Sciatic nerve (tissue), 2 donors: ENCODE measurements around the gene ZBTB47. TPM values are rescaled to one million over a fixed set of nuclear protein-coding genes. Genes with fewer than 3 reads are reported as not detected.

ENCODE experiments used
- ATAC-seq: fragments of 200-7000 bp; cut with Tn5 transposase; one replicate; pipeline ENCODE4 v1.9.1; 2020; ENCODE audit warnings: mild to moderate bottlenecking, moderate library complexity
- DNase-seq: peaks from one replicate; pipeline ENCODE4 v3.0.0-alpha.2; 2020; ENCODE audit warnings: low spot score
- intact Hi-C: fragments of 100-400 bp; cut with DNase I; formaldehyde crosslinking; loops from one replicate; pipeline ENCODE4 v1.14.2; 2022
- total RNA-seq: library from RNA; stranded (reverse); fragmentation: NEBNext Ultra II Directional; extraction: Animal tissue kit (Norgen Biotek cat#: 25700); gene quantifications from one replicate; pipeline ENCODE4 v1.2.1, GENCODE V29; 2021
- donor health status: DM: no; HTN: no; CAD: no.
- donor health status: DM: no; HTN: no; CAD: no.

Gene ZBTB47
- total RNA-seq, 1 donor from 2014 or later, result 48.9 TPM

DNA sequence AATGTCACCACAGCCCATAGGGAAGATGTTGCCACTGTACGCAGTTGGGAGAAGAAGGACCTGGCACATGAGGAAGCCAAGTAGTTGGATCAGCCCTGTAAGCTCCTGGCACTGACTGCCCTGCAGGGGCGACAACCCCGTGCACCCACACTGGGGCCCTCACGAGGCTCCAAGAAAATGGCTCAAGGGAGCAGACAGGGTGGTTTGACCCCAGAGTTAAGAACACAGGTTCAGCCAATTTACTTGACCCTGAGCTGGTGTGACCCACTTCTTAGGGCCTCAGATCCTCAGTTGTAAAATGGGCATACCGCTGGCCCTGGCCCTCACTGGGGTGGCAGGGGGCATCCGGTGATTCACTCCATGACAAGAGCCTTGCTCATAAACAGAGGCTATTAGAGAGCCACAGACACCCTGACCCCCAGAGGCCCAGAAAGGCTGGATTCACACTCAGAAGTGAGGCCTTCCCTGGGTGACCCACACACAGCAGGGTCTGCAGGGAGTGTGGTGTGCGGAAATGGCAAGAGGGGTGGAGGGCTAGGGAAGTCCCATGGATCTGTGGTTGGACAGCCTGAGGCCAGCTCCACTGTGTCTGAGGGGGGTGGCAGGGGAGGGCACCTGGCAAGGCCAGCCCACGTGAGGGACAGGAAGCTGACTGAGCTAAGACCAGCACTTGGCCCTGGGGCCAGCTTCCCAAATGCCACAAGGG, 50.8 kb downstream of the ZBTB47 start:
- intact Hi-C loops, result no loop called here
- no peak for DNase-seq

DNA sequence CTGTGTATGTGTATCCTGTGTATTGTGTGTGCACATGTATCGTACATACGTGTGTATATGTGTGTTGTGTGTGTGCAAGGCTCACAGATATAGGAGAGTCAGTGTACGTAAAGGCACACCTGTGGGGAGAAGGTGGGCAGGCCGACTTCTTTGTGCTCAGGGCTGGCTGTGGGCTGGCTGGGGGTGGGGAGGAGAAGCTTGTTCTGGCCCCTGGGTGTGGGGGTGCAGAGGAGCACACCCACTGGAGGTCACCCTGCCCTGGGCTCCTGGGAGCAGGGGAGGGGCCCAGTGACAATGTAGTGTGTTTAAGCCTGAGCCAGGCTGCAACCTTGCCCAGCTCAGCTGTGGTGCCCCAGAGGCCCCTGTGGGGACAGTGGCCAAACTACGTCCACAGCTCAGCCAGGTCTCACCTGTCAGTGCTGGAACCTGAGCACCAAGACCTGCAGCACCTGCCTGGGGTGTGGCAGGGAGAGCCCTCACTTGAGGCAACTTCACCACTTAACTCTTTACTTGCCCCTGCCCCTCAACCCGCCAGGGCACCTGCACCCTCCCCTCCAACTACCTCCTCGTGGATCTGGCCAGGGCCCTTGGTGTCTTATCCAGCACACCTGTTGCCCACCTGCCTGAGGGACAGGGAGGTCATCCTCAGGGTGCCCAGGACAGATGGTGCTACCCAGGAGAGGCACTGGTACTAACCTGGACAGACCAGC, 51.7 kb downstream of the ZBTB47 start:
- DNase-seq, result no peak
- intact Hi-C loops, result no loop called here
- no peak for ATAC-seq

More for the DNA sequence above, 50.8 kb downstream of the ZBTB47 start:
- no peak for ATAC-seq

DNA sequence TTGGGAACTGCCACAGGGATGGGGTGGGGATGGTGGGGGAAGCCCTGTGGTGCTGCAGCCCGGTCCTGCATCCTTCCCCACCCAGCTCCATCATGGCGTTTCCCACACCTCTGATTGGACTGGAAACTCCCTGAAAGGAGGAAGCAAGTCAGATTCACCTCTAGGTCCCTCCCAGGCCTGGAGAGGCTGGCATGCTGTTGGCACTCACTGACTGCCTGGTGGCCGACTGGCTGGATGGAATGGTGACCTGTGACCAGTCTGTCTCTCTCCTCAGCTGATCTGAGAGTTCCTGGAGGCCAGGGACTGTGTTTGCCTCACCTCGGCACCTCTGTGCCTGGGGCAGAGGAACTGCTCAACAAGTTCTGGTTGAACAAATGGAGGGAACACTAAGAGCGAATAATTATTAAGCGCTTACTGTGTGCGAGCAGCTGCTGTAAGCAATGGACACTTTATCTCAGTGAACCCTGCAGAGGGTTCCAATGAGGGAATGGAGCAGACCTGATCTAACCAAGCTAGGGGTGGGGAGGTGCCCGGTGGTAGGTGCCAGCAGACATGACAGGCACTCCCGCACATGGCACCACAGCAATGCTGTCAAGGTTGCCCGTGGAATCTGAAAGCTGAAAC, 52.6 kb downstream of the ZBTB47 start:
- ATAC-seq (no peak), DNase-seq (no peak)
- intact Hi-C loops, result no loop called here

DNA sequence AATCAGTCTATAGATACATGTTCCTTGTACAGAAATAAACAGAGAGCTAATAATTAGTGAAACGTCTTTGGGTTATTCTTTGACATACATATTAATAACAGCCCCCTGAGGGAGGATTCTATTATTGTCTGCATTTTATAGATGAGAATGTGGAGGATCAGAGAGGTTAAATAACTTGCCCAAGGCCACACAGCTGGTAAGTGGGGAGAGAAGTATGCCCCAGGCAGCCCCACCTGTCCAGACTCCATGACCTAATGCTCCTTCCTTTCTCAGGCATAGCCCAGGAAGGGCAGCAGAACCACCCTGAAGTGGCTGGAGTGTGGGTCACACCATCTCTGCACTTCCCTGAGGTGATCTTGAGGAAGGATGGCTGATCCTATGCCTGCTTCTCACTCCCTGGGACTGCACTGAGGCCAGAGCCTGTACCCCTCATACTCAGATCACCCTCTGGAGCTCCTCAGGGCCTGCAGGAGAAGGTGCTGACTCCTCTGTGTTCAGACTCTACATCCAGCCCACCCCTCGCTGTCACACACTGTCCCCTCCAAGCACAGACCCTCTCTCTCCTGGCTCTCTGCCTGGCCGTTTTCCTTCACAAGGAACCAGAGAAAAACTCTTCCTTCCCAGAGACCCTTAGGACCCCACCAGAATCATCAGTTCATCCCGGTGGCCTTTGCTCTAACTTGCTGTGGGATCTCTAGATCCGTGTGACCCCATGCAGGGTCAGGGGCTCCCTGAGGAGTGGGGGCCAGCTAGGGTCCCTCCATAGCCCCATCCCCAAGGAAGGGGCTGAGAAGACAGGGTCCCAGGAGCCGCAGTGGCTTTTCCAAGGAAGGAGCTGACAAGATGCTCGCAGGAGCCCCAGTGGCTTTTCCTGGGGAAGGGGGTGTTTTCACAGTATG, 53.5 kb downstream of the ZBTB47 start:
- intact Hi-C loops, result no loop called here
- ATAC-seq, result no peak
- peak; percentile 27 for DNase-seq

DNA sequence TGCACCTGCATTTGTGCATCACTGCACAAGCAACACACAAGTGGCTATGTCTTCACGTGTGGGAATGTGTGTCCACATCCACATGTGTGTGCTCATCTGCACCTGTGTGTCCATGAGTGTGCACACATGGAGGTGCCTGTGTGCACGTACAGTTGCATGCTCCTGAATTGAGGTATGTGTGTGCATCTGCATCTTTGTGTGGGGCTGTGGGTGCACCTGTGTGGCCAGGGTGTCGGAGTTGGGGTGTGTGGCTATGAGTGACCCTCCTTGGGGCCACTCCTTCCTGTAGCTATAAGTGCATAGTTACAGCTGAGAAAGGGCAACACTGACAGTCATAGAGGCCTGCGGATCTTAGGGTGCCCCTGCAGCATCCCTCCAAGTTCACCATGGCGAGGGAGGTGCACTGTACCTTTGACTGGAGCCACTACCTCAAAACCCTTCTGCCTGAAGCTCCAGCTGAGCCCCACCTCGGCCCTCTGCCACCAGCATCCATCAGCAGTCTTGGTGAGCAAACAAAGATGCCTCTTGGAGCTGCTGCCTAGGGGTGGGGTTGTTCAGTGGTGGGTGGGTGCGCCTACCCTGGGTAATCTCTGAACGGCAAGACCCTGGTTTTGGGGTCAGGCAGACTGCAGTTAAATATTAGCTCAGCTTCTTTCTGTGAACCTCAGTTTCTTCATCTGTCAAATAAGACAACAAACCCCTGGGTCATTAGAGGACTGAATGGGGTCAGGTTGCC, 54.3 kb downstream of the ZBTB47 start:
- ATAC-seq (no peak), DNase-seq (peak; percentile 30)
- intact Hi-C loops, result no loop called here

DNA sequence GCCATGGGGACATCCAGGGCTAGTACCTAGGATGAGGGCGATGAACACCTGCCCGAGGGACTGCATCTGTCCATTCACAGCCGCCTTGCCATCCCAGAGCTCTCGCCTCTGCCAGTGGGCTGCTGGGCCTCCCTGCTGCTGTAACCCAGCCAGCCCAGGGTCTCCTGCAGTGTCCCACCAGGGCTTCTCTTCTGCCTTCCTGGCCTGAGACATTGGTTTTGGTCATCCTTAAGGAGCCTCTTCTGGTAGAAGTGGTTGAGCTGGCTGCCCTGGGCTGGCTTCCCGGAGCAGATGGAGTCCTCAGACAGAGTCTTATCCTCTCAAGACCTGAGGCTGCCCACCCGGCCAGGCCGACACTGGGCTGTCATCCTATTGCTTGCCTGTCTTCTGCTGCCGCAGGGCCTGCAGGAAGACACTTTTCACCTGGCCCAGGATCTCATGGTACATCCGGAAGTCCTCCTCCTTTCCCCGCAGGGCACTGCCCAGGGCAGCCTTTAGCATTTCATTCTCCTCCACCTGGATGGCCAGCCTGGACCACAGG, 55.2 kb downstream of the ZBTB47 start:
- DNase-seq, result peak; percentile 30
- intact Hi-C loops, result no loop called here

DNA sequence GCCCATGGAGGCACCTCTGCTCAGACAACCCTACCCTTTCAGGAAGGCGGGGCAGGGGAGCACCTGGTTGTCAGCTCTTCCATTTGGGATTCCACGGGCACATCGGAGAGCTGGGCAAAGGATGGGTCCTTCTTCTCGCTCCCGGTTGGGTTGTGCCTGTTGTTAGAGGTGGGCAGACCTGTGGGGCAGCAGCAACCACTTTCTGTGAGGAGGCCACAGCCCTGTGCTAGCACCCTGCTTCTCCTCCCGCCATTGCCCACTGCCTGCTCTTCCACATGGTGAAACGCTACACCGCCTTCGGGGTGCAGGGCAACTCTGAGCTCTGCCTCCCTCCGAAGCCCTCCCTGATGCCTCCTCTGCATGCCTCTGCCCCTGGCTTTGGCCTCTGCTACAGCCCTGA, 56.1 kb downstream of the ZBTB47 start:
- intact Hi-C loops, result no loop called here
- ATAC-seq, result no peak
- DNase-seq, result peak; percentile 25

More for the DNA sequence above, 55.2 kb downstream of the ZBTB47 start:
- ATAC-seq, result no peak

DNA sequence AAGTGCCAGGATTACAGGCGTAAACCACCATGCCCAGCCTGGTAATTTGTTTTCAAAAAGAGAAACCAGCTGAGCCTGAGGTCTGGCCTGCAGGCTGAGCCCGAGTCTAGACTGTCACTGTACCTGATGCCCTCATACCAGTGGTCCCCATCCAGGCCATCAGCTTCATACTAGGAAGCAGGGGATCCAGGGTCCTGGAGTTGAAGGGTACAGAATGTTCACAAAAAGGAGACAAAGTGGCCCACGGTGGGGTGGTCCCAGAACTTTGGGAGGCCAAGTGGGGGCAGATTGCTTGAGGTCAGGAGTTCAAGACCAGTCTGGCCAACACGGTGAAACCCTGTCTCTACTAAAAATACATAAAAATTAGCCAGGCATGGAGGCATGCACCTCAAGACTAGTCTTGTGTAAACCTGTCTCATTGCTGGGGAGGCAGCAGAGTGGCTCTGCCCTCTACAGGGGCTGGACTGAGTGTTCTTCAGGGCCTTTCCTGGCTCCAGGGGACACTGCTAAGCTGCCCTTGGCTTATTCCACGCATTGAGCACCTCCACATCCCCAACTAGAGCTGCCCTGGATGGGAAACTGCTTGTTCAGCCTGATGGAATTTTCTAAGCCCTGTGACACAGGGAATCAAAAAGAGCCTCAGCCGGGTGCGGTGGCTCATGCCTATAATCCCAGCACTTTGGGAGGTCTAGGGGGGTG, 57.0 kb downstream of the ZBTB47 start:
- ATAC-seq, result no peak
- peak; percentile 28 for DNase-seq
- intact Hi-C loops, result no loop called here

DNA sequence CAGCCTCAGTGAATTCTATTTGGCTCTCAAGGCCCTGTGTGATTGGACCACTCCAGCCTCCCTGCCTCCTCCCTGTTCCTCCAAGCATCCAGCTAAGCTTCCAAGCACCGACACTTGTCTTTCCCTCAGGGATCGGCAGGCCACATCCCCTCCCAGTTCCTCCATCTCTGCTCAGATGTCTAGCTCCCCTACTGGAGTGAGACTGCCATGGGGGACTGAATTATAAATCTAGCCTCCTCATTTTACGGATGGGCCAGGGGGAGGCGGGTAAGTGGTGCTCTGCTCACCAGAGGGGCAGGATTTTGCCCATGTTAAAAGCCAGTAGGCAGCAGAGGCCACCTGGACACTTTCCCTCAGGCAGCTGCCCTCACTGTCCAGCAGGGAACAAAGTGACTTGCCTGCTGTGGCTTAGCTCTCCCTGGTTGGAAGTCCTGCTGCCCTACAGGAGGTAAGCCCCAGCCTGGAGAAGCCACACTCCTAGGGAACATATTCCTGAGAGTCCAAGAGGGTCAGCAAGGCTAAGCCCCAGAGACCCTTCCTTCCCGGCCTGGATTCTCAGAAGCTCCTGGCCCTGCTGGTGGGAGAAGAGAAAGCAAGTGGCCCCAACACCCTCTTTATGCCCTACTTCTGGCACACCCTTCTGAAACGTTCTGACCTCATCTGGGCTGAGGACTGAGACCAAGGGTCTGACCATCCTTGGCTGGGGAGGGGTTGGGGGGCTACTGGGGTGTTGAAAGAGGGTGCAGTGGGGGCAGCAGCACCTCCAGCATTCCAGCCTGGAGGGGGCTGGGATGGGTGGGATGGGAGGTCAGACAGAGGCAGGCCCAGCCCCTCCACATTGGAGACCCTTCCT, 58.2 kb downstream of the ZBTB47 start:
- DNase-seq (peak; percentile 35), ATAC-seq (no peak)
- intact Hi-C loops, result no loop called here

DNA sequence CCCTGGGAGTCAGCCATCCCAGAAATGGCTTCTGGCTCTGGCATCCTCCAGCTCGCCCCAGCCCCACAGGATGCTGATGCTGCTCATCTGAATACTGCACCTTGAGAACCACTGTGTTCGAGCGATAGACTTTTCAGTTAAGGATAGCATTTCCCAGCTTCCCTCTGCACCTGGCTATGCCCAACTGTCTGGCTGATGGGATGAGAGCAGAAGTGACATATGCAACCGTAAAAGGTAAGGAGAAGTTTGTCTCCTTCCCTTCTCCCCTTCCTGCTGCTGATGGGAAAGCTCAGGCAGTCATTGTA, 58.8 kb downstream of the ZBTB47 start:
- intact Hi-C loops, result no loop called here
- ATAC-seq (no peak), DNase-seq (no peak)

DNA sequence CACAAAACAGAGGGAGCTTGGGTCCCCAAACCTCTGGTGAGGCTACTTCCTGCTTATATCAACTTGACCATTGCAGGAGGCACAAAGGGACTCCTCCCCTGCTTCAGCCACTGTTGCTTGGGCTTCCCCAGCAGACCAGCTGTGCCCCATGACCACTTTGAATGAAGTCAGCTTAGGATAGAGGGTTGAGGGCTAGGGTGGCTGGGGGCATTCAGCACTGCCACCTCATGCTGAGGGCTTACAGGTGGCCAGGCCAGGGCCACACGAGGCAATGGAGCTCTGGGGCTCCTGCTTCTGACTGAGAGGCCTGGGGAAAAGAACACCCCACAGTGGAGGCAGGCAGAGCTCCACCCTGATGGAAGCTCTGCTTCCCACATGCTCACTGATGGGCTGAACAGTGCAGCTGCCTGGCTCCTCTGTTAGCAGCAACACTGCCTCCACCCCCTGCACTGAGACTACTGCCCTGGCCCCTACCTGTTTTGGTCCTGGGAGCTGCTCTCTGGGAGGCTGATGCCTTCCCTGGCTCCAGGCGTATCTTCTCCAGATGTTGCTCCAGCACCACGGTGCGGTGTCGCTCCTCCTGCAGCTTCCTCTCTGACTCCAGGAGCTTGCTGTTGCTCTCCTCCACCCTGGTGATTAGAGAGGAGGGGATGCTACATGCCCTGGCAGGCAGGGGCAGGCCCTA, 59.3 kb downstream of the ZBTB47 start:
- intact Hi-C loops, result no loop called here
- DNase-seq (peak; percentile 30), ATAC-seq (no peak)

DNA sequence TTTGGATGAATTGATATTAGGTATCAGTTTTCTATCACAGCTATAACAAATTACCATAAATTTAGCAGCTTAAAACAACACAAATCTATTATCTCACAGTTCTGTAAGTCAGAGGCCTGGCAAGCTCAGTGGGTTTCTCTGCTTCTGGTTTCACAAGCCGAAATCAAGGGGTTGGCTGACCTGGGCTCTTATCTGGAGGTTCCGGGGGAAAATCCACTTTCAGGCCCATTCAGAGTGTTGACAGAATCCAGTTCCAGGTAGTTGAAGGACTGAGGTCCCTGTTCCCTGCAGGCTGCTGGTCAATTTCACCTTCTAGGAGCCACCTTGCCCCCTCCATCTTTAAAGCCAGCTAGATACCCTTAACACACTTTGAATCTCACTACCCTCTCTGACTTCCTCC, 60.2 kb downstream of the ZBTB47 start:
- intact Hi-C loops, result no loop called here
- no peak for DNase-seq
- ATAC-seq, result no peak

DNA sequence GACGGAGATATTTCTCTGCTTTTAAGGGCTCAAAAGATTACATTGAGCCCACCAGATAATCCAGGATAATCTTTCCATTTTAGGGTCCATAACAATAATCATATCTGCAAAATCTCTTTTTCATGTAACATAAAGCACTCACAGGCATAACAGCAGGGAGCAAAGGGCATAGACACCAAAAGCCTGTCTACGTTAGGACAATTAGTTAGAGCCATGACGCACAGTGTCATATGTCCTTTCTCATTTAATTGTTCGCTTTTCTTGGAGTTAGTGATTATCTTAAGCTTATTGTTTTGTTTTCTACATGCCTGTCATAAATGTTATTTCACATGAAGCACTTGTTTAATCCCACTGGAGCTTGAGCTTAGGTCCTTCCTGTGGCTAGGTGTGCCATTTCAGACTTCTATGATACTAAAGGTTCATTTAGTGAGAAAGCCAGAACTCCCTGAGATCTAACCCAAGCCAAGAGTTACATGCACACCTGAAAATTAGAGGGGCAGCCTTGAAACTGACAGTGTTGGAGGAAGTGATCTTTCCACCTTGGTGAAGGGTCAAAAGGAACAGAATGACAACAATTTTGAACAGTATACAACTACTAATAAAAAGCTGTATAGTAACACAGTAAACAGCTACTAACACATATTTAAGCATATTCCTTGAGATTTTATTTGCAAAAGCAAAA, 60.8 kb downstream of the ZBTB47 start:
- ATAC-seq (no peak), DNase-seq (no peak)
- intact Hi-C loops, result no loop called here
